GM12878 (cell line): ENCODE results near the gene GARNL3. TPM values are rescaled to one million over a fixed set of nuclear protein-coding genes. Genes with fewer than 3 reads are reported as not detected.

Experiments
- ATAC-seq: fragments of 200-7000 bp; cut with Tn5 transposase; 3 replicates; pipeline ENCODE4 v1.9.1; 2020; ENCODE audit warnings: mild to moderate bottlenecking, moderate library complexity
- BruUV-seq: library from RNA; stranded (reverse); fragments of 400-500 nt; replicated peaks from 2 replicates; lab custom pipeline; 2021; lab: Mats Ljungman, UMichigan
- CTCF ChIA-PET: fragments of 300-600 bp; sonication (Branson Sonifier 250); formaldehyde crosslinking; extraction: SDS; loops from one replicate; lab custom pipeline; 2021; ENCODE audit warnings: inconsistent platforms; lab: Yijun Ruan, JAX
- POLR2A ChIA-PET: fragments of 350-600 bp; formaldehyde crosslinking; extraction: SDS; loops from one replicate; lab custom pipeline; 2021; ENCODE audit warnings: inconsistent platforms; lab: Charles Lee
- RAD21 ChIA-PET: fragments of 300-600 bp; sonication (Branson Sonifier 250); formaldehyde crosslinking; loops from one replicate; lab custom pipeline; 2023; ENCODE audit warnings: antibody characterized with exemption; ENCODE audit not compliant: unreplicated experiment; lab: Charles Lee
- SMC1A ChIA-PET: fragments of 300-600 bp; sonication (Branson Sonifier 250); formaldehyde crosslinking; loops from one replicate; lab custom pipeline; 2023; ENCODE audit not compliant: unreplicated experiment, uncharacterized antibody; lab: Charles Lee
- DNase-seq: peaks from one replicate; pipeline ENCODE4 v3.0.0-alpha.2; 2011; ENCODE audit warnings: low read depth, low spot score
- FAIRE-seq: peaks from 3 replicates; lab custom pipeline; 2011; peaks lifted over from hg19 to GRCh38; lab: Jason Lieb, UNC
- H2AFZ ChIP-seq: 2 replicates; pipeline ENCODE4 v1.6.0; 2011; ENCODE audit warnings: low read depth, low read length, control low read depth; ENCODE audit not compliant: control insufficient read depth
- H3K27ac ChIP-seq: 2 replicates; pipeline ENCODE4 v1.5.1; 2011; ENCODE audit warnings: control low read depth; ENCODE audit not compliant: control insufficient read depth, insufficient read depth
- H3K27me3 ChIP-seq, 2 experiments: replicated peaks in 1 of 2; 2 replicates each; pipeline versions ENCODE4 v1.6.0 to v1.6.1; 2011; ENCODE audit warnings: low read length in 1 of 2; ENCODE audit not compliant: control insufficient read depth in 2 of 2, insufficient read depth in 2 of 2
- H3K36me3 ChIP-seq, 2 experiments: 2 replicates each; pipeline ENCODE4 v1.5.1; 2011; ENCODE audit warnings: low read length in 1 of 2; ENCODE audit not compliant: control insufficient read depth in 2 of 2, insufficient read depth in 2 of 2
- H3K4me1 ChIP-seq: 2 replicates; pipeline ENCODE4 v1.6.1; 2011; ENCODE audit warnings: mild to moderate bottlenecking, low read length, moderate library complexity, mixed read lengths; ENCODE audit not compliant: control insufficient read depth, insufficient read depth
- H3K4me2 ChIP-seq: 2 replicates; pipeline ENCODE4 v1.6.0; 2011; ENCODE audit warnings: control low read depth; ENCODE audit not compliant: control insufficient read depth, insufficient read depth
- H3K4me3 ChIP-seq: fragments of 200-600 bp; sonication (generic); 2 replicates; pipeline ENCODE4 v1.5.1; 2016
- H3K79me2 ChIP-seq: 2 replicates; pipeline ENCODE4 v1.6.0; 2011; ENCODE audit warnings: low read length; ENCODE audit not compliant: control insufficient read depth, insufficient read depth
- H3K9ac ChIP-seq: 2 replicates; pipeline ENCODE4 v1.8.0; 2011; ENCODE audit warnings: low read length, control low read depth, mixed read lengths; ENCODE audit not compliant: control insufficient read depth, insufficient read depth
- H3K9me3 ChIP-seq: replicated peaks from 3 replicates; pipeline ENCODE4 v1.5.1; 2011; ENCODE audit warnings: mild to moderate bottlenecking, low read length; ENCODE audit not compliant: control insufficient read depth, insufficient read depth
- H4K20me1 ChIP-seq: 2 replicates; pipeline ENCODE4 v1.6.0; 2011; ENCODE audit not compliant: control insufficient read depth, insufficient read depth
- EGR1 ChIP-seq, 2 experiments: IDR thresholded peaks; 1 replicate in 1 of 2; 2 replicates in 1 of 2; pipeline ENCODE4 v1.6.1; 2011 to 2012; ENCODE audit warnings: low read depth in 2 of 2, low read length in 2 of 2, borderline replicate concordance in 1 of 2, mild to moderate bottlenecking in 1 of 2, moderate library complexity in 1 of 2
- GATAD2B ChIP-seq: fragments of 450-650 bp; conservative IDR thresholded peaks from 2 replicates; pipeline ENCODE4 v1.6.1; 2017; ENCODE audit warnings: low read depth, mild to moderate bottlenecking, moderate library complexity
- POLR2AphosphoS5 ChIP-seq: IDR thresholded peaks from 2 replicates; pipeline ENCODE4 v1.6.1; 2011; ENCODE audit warnings: mild to moderate bottlenecking, low read length, inconsistent platforms
- RUNX3 ChIP-seq: IDR thresholded peaks from 2 replicates; pipeline ENCODE4 v1.6.1; 2012; ENCODE audit warnings: low read length, inconsistent platforms
- WGBS: methylation state at CpG from one replicate; pipeline ENCODE4 v1.1.6; 2016; ENCODE audit warnings: low lambda C conversion rate; ENCODE audit not compliant: insufficient replicate concordance, insufficient coverage; ENCODE audit errors: missing lambda C conversion rate; 5-methylcytosine and 5-hydroxymethylcytosine counted together
- in situ Hi-C: fragments of 300-500 bp; cut with MboI; formaldehyde crosslinking; loops from 9 replicates; pipeline ENCODE4 v1.14.3; 2018; ENCODE audit warnings: mixed read lengths
- intact Hi-C: fragments of 100-400 bp; cut with micrococcal nuclease; formaldehyde crosslinking; loops from one replicate; pipeline ENCODE4 v1.14.2; 2022; ENCODE audit not compliant: unreplicated experiment
- polyA plus RNA-seq, 11 experiments: library from polyadenylated mRNA; depleted of rRNA in 4 of 11; unstranded in 6 of 11; stranded (reverse) in 5 of 11; fragments of >200 nt; fragmentation: Nextera tagmentation in 4 of 11; fragmentation: Illumina TruSeq in 1 of 11; extraction: Ambion mirVana in 4 of 11; extraction: Trizol in 1 of 11; gene quantifications; 1 replicate in 1 of 11; 2 replicates in 10 of 11; pipeline versions ENCODE4 v1.2.1 to v1.2.3, GENCODE V29; 2011 to 2016; ENCODE audit warnings: inconsistent platforms in 2 of 11, missing spikeins in 2 of 11, low read depth in 1 of 11
- total RNA-seq, 4 experiments: library from RNA; depleted of rRNA in 3 of 4; stranded (reverse); fragments of >200 nt in 3 of 4; fragmentation: Illumina TruSeq in 1 of 4; extraction: Trizol in 1 of 4; gene quantifications; 2 replicates each; pipeline versions ENCODE4 v1.2.1 to v1.2.3, GENCODE V29; 2013 to 2021
- TF ChIP-seq, protein P1 (sequence below): fragments of 450-650 bp; IDR thresholded peaks from 2 replicates; pipeline ENCODE4 v1.6.1; 2017; ENCODE audit warnings: mild to moderate bottlenecking
- TF ChIP-seq, protein P2 (sequence below): fragments of 450-650 bp; formaldehyde crosslinking; IDR thresholded peaks from 2 replicates; pipeline ENCODE4 v1.5.0; 2022; ENCODE audit warnings: mild to moderate bottlenecking, missing genetic modification characterization
- TF ChIP-seq, protein P3 (sequence below): IDR thresholded peaks from 2 replicates; pipeline ENCODE4 v1.6.1; 2011; ENCODE audit warnings: borderline replicate concordance, low read depth, mild to moderate bottlenecking, moderate library complexity, low read length; ENCODE audit not compliant: insufficient read depth, poor library complexity, severe bottlenecking

GARNL3 gene
- total and polyA plus RNA-seq, 10 of the 15 experiments (the other 5 are each of a cell fraction or from before 2014, with no cell fraction given) = 0.89 to 13.2 (median 6.3) TPM

DNA sequence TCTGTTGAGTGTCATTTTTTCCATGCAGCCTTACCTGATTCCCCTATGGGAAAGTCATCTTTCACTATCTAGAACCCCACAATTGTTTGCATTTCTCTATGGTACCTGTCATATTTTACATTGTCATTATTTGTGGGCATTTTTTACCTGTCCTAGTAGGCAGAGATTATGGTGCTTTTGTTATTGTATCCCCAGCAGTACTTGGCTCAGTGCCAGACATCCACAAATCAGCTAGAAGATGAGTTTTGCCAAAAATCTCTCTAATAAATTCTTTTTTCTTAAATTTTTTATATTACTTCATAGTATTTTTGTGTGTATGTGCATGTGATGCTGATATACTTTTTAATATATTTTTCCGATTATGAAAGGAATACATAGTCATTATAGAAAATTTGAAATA, 13.2 kb downstream of the GARNL3 start:
- intact Hi-C loops (no loop called here), in situ Hi-C loops (no loop called here)
- POLR2A ChIA-PET = interaction anchor here (1.3 to 1.4 kb wide), 2 partner anchors 9 to 12 kb away, joined by 4 to 6 read pairs; no protein-coding TSS in a partner anchor

More for the DNA sequence above, 13.2 kb downstream of the GARNL3 start:
- peak overlapping the region; percentile 74 for H3K27ac ChIP-seq
- H2AFZ ChIP-seq = no peak overlapping the region; the same call in 1 of the 2 replicates
- BruUV-seq = no TSS peak
- TF ChIP-seq RUNX3 (no peak), POLR2AphosphoS5 (no peak), GATAD2B (no peak), EGR1 (IDR thresholded peaks at IDR 0.05; ENCODE audit: borderline replicate concordance in 1 of 2, low read depth in 2 of 2, low read length in 2 of 2) (no peak)
- TF ChIP-seq, protein P1, sequence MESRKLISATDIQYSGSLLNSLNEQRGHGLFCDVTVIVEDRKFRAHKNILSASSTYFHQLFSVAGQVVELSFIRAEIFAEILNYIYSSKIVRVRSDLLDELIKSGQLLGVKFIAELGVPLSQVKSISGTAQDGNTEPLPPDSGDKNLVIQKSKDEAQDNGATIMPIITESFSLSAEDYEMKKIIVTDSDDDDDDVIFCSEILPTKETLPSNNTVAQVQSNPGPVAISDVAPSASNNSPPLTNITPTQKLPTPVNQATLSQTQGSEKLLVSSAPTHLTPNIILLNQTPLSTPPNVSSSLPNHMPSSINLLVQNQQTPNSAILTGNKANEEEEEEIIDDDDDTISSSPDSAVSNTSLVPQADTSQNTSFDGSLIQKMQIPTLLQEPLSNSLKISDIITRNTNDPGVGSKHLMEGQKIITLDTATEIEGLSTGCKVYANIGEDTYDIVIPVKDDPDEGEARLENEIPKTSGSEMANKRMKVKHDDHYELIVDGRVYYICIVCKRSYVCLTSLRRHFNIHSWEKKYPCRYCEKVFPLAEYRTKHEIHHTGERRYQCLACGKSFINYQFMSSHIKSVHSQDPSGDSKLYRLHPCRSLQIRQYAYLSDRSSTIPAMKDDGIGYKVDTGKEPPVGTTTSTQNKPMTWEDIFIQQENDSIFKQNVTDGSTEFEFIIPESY = no peak
- TF ChIP-seq, protein P2, sequence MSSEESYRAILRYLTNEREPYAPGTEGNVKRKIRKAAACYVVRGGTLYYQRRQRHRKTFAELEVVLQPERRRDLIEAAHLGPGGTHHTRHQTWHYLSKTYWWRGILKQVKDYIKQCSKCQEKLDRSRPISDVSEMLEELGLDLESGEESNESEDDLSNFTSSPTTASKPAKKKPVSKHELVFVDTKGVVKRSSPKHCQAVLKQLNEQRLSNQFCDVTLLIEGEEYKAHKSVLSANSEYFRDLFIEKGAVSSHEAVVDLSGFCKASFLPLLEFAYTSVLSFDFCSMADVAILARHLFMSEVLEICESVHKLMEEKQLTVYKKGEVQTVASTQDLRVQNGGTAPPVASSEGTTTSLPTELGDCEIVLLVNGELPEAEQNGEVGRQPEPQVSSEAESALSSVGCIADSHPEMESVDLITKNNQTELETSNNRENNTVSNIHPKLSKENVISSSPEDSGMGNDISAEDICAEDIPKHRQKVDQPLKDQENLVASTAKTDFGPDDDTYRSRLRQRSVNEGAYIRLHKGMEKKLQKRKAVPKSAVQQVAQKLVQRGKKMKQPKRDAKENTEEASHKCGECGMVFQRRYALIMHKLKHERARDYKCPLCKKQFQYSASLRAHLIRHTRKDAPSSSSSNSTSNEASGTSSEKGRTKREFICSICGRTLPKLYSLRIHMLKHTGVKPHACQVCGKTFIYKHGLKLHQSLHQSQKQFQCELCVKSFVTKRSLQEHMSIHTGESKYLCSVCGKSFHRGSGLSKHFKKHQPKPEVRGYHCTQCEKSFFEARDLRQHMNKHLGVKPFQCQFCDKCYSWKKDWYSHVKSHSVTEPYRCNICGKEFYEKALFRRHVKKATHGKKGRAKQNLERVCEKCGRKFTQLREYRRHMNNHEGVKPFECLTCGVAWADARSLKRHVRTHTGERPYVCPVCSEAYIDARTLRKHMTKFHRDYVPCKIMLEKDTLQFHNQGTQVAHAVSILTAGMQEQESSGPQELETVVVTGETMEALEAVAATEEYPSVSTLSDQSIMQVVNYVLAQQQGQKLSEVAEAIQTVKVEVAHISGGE (CRISPR knock-in tag) = no peak
- TF ChIP-seq, protein P3, sequence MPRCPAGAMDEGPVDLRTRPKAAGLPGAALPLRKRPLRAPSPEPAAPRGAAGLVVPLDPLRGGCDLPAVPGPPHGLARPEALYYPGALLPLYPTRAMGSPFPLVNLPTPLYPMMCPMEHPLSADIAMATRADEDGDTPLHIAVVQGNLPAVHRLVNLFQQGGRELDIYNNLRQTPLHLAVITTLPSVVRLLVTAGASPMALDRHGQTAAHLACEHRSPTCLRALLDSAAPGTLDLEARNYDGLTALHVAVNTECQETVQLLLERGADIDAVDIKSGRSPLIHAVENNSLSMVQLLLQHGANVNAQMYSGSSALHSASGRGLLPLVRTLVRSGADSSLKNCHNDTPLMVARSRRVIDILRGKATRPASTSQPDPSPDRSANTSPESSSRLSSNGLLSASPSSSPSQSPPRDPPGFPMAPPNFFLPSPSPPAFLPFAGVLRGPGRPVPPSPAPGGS = no peak
- H3K9me3 ChIP-seq = no peaks in the 10 kb centered on the region; the same call in 2 of the 3 replicates
- WGBS = 100% methylated on average over 1 of the region's 1 CpG
- ATAC-seq (no peak), FAIRE-seq (no peak), DNase-seq (no peak)
- H3K79me2 ChIP-seq = no peaks in the 10 kb centered on the region
- peak overlapping the region; percentile 26 for H3K4me2 ChIP-seq
- CTCF ChIA-PET = interaction anchor here (1.1 to 1.8 kb wide), 2 partner anchors 70 to 119 kb away, joined by 3 to 4 read pairs; partner anchors contain the start of gene SLC2A8
- no peak overlapping the region for H3K9ac ChIP-seq
- no peaks in the 10 kb centered on the region for H3K27me3 ChIP-seq
- no peaks in the 10 kb centered on the region; a peak in 1 of 4 replicates for H3K36me3 ChIP-seq
- no peaks in the 10 kb centered on the region for H4K20me1 ChIP-seq
- H3K4me3 ChIP-seq = no peak overlapping the region; the same call in 1 of the 2 replicates
- RAD21 ChIA-PET = interaction anchor here (1.1 kb wide), 1 partner anchor 119 kb away, joined by 4 read pairs; the partner anchor contains the start of gene SLC2A8
- SMC1A ChIA-PET = interaction anchor here (0.5 to 1.5 kb wide), 3 partner anchors 9 to 363 kb away, joined by 3 to 5 read pairs (median 3); no protein-coding TSS in a partner anchor
- peaks cover 25% of the 10 kb centered on the region for H3K4me1 ChIP-seq
